Measurements from ENCODE around the gene SLC49A3.

- TF ChIP-seq POLR2A (IDR thresholded peaks at IDR 0.05; ENCODE audit: low read depth, low read length) (no peak), POLR2AphosphoS5 (IDR thresholded peaks at IDR 0.05; ENCODE audit: low read depth, low read length) (no peak)
Observed at GRCh38 chr4:730511-730910, 41.6 kb upstream of the SLC49A3 start.
